GM12874 (cell line): ENCODE measurements around the gene PRDM11.

ENCODE experiments used
- TF ChIP-seq, protein P1 (sequence below): IDR thresholded peaks from 2 replicates; pipeline ENCODE4 v1.5.1; 2011; ENCODE audit warnings: low read depth, mild to moderate bottlenecking, control low read depth, low read length, moderate library complexity; ENCODE audit not compliant: insufficient read depth

Gene PRDM11

DNA sequence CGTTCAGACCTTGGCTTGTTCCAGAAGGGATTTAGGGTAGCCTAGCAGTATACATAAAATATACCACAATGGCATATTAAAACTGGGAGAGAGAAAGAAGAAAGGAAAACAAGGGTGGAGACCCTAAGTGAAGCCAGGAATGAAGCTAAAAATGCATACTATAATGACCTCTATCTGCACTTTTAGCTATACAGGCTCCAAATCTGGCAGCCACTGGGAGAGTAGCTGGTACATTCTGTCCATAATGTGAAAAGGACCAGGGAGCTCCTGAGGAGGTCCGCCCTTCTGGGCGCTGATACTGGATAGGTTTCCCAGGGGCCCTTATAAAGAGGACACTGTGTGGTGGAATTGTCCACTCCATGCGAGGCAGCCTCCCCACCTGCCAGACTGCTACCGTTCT, 42.8 kb downstream of the PRDM11 start:
- TF ChIP-seq, protein P1, sequence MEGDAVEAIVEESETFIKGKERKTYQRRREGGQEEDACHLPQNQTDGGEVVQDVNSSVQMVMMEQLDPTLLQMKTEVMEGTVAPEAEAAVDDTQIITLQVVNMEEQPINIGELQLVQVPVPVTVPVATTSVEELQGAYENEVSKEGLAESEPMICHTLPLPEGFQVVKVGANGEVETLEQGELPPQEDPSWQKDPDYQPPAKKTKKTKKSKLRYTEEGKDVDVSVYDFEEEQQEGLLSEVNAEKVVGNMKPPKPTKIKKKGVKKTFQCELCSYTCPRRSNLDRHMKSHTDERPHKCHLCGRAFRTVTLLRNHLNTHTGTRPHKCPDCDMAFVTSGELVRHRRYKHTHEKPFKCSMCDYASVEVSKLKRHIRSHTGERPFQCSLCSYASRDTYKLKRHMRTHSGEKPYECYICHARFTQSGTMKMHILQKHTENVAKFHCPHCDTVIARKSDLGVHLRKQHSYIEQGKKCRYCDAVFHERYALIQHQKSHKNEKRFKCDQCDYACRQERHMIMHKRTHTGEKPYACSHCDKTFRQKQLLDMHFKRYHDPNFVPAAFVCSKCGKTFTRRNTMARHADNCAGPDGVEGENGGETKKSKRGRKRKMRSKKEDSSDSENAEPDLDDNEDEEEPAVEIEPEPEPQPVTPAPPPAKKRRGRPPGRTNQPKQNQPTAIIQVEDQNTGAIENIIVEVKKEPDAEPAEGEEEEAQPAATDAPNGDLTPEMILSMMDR = no peak

DNA sequence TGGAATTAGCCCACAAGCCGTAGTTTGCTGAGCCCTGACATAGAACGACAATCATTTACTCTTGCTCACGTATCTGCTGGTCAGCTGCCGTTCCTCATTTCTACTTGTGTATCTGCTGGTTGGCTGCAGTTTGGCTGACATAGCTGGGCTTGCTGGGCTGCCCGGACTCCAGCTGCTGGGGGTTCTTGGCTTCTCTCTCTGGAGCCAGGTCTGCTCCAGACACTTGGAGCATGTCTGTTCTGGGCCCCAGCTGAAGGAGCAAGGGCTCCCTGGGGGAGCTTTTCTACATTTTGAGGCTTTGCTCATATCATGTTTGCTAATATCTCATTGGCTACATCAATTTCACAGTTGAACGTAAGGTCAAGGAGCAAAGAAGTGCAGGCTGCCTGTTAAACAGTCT, 47.3 kb downstream of the PRDM11 start:
- TF ChIP-seq, protein P1 = no peak

DNA sequence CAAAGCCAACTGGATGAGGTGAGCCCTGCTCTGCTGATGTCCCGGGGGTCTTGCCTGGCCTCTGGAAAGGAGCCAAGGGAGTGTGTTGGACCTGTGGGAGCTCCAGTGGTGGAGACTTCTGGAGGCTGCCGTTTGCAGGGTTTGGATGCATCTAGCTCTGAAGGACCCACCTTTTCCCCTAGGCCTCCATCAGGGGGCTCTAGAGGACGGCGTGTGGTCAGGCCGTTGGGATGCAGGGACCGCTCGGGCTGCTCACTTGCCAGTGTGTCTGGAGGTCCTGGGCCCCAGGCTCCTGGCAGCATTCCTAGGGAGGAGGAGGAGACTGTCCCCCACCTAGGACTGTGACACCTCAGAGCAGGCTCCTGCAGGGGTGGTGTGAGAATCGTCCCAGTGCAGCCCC, 58.3 kb downstream of the PRDM11 start:
- TF ChIP-seq, protein P1 = no peak

DNA sequence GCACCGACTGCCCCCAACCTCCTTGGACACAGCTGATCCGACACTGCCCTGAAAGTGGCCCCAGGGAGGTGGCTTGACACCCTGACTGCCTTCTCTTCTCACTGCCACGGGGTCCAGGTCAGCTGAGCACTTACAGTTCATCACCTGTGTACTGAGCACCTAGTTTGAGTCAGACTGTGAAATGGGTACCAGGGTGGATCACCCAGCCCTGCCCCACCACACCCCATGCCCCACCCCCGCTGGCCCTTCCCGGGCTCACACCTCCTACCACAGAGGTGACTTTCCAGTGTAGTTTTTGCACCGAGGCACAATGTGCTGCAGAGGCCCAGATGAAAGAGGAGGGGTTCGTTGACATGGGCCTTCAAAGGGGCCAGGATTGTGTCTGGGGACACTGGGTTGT, 59.5 kb downstream of the PRDM11 start:
- TF ChIP-seq, protein P1 = no peak

DNA sequence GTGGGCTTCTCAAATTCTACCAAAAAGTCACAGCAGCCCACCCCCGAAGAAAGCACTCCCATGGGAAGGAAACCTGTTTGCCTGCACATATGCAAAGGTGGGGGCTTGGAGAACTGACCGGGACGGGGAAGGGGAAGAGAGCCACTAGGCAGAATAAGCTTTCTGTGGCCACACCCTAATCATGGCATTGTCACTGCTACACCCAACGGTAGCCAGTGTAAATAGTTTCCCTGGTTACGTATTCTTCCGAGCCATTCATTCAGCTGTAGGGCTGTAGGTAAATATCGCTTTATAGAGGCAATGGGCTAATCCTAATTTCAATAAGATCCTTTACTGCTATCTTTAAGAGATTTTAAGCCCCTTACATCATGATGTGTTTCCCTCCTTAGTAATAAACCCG, 61.7 kb downstream of the PRDM11 start:
- TF ChIP-seq, protein P1 = no peak

DNA sequence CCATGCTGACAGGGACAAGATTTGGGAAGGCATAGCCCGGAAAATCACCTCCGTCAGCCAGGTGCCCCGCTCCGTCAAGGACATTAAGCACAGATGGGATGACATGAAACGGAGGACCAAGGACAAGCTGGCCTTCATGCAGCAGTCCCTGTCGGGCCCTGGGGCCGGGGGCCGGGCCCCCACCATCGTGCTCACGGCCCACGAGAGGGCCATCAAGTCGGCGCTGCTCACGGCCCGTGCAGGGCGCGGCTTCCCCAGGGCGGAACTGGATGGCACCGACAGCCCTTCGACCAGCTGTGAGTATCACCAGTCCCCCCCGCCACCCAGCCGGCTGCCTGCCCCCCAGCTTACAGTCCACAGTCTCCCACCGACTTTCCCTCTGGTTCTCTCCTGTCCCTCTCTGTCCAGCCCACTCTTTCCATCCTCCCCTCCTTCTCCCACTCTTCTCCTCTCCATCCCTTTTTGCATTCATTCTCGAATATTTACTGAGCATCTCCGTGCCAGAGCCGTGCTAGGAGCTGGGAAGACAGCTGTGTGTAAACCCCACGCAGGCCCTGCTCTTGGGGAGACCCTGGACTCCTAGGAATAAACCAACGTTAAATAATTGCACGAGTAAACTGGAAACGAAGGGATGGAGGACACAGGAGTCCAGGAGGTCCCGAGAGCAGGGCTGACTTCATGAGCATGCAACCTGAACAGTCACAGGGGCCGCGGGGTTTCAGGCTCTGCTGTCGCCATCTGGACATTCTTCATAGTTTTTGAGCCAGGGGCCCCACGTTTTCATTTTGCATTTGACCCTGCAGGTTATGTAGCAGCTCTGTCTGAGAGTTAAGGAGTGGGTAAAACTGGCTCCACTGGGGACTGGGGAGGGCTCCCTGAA, 62.8 kb downstream of the PRDM11 start:
- TF ChIP-seq, protein P1 = no peak

DNA sequence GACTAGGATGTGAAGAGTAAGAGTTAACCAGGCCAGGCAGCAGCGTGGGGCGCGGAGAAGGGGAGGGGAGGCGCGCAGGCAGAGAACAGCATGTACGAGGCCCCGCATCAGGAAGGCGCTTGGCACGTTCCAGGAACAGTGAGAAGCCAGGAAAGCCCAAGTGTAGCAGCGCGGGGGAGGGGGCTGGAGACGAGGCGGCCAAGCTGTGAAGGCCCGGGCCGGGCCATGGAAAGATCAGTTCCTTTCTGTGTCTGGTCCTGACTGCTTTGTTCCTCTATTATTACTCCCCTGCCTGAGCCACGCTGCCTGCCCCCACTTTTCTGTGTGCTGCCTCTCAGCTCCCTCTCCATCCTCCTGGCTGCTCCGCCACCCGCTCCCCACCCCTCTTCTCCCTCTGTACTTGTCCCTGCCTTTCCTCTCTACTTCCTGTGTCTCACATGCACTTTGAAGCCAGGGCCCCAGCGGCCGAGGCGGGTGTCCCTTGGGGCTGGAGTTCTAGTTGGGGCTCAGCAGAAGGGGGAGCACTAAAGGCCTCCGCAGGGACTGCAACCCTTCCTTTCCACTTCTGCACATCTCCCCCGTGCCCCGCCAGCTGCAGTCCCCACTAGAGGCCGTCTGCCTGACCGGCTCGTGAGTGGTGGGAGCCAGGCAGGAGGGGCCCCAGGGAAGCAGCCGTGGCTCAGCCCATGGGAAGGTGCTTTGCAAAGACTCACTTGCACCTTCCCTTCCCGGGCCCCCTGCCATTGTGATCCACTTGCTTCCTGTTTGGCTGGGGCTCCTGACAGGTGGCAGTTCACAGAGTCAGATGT, 63.7 kb downstream of the PRDM11 start:
- TF ChIP-seq, protein P1 = no peak
